Effector CD8-positive, alpha-beta T cell (primary cell): ENCODE results near the gene SLBP.

ENCODE experiments used
- DNase-seq: peaks from one replicate; lab custom pipeline; 2025; lab: John Stamatoyannopoulos, UW

Gene SLBP

GRCh38 chr4:1655081-1655480, 57.0 kb downstream of the SLBP start:
- DNase-seq, result no peak

- no peak for DNase-seq
Measured at GRCh38 chr4:1654216-1654955, 57.7 kb downstream of the SLBP start.

GRCh38 chr4:1653776-1654175, 58.3 kb downstream of the SLBP start:
- no peak for DNase-seq

- DNase-seq, result no peak
Measured at GRCh38 chr4:1652088-1652487, 60.0 kb downstream of the SLBP start.

- DNase-seq, result no peak
Measured at GRCh38 chr4:1651609-1652008, 60.5 kb downstream of the SLBP start.

GRCh38 chr4:1648962-1649361, 63.2 kb downstream of the SLBP start:
- DNase-seq, result no peak

- DNase-seq, result no peak
Measured at GRCh38 chr4:1647432-1647831, 64.7 kb downstream of the SLBP start.

GRCh38 chr4:1646690-1647089, 65.4 kb downstream of the SLBP start:
- DNase-seq, result no peak

GRCh38 chr4:1644891-1645657, 67.0 kb downstream of the SLBP start:
- DNase-seq, result no peak

GRCh38 chr4:1643971-1644735, 68.0 kb downstream of the SLBP start:
- no peak for DNase-seq
